T-cell (primary cell): ENCODE measurements around the gene NINJ1. TPM values are rescaled to one million over a fixed set of nuclear protein-coding genes. Genes with fewer than 3 reads are reported as not detected.
A peak's percentile ranks its signal among the peaks of the same experiment; 100 is the strongest.

Experiments used
- ATAC-seq, 4 experiments: fragments of 200-7000 bp in 3 of 4; fragments of 150-1000 bp in 1 of 4; cut with Tn5 transposase; replicated peaks in 1 of 4; 1 replicate in 3 of 4; 2 replicates in 1 of 4; pipeline ENCODE4 v1.10.0; 2021; ENCODE audit warnings: moderate library complexity in 3 of 4, mild to moderate bottlenecking in 2 of 4, moderate number of reproducible peaks in 1 of 4
- CTCF ChIA-PET, 2 donors: fragments of 300-600 bp; sonication (Branson Sonifier 250); formaldehyde crosslinking; loops; one replicate each; lab custom pipeline; 2022; ENCODE audit warnings: antibody characterized with exemption in 2 of 2; lab: Charles Lee
- POLR2A ChIA-PET, 2 donors: fragments of 300-600 bp; sonication (Branson Sonifier 250); formaldehyde crosslinking; loops; one replicate each; lab custom pipeline; 2022; ENCODE audit warnings: antibody characterized with exemption in 2 of 2; lab: Charles Lee
- DNase-seq, 35 experiments: peaks; one replicate each; pipeline versions ENCODE4 v3.0.0 to v3.0.0-alpha.2; 2013 to 2023
- H3K27ac ChIP-seq: one replicate; pipeline ENCODE4 v1.5.1; 2013; ENCODE audit warnings: low read length
- H3K27me3 ChIP-seq, 2 experiments: replicated peaks in 1 of 2; 1 replicate in 1 of 2; 2 replicates in 1 of 2; pipeline versions ENCODE4 v1.6.1 to v1.7.0; 2013; ENCODE audit warnings: low read length in 1 of 2, mixed read lengths in 1 of 2; ENCODE audit not compliant: control insufficient read depth in 2 of 2, insufficient read depth in 2 of 2; ENCODE audit errors: extremely low read depth in 1 of 2
- H3K36me3 ChIP-seq, 2 donors: 1 replicate in 1 of 2; 2 replicates in 1 of 2; pipeline versions ENCODE4 v1.6.1 to v1.7.0; 2013; ENCODE audit warnings: low read length in 1 of 2; ENCODE audit not compliant: control insufficient read depth in 2 of 2, insufficient read depth in 1 of 2; ENCODE audit errors: extremely low read depth in 1 of 2
- H3K4me1 ChIP-seq, 2 experiments: 1 replicate in 1 of 2; 2 replicates in 1 of 2; pipeline versions ENCODE4 v1.6.1 to v1.7.0; 2013; ENCODE audit warnings: low read length in 2 of 2, mixed read lengths in 1 of 2; ENCODE audit not compliant: insufficient read depth in 2 of 2, control insufficient read depth in 1 of 2; ENCODE audit errors: extremely low read depth in 1 of 2
- H3K4me3 ChIP-seq, 2 donors: 1 replicate in 1 of 2; 2 replicates in 1 of 2; pipeline versions ENCODE4 v1.5.1 to v1.7.0; 2013; ENCODE audit warnings: mild to moderate bottlenecking in 2 of 2, low read length in 1 of 2, moderate library complexity in 1 of 2; ENCODE audit not compliant: control insufficient read depth in 1 of 2; ENCODE audit errors: extremely low read depth in 1 of 2
- H3K9me3 ChIP-seq: 2 replicates; pipeline ENCODE4 v1.7.0; 2013
- H3K27ac Mint-ChIP-seq, 2 donors: one replicate each; pipeline ENCODE4 v1.8.0; 2020 to 2021; ENCODE audit warnings: mild to moderate bottlenecking in 2 of 2, mixed read lengths in 2 of 2
- H3K27me3 Mint-ChIP-seq, 2 donors: one replicate each; pipeline ENCODE4 v1.8.0; 2021 to 2022; ENCODE audit warnings: mixed read lengths in 2 of 2
- H3K36me3 Mint-ChIP-seq: one replicate; pipeline ENCODE4 v1.8.0; 2021; ENCODE audit warnings: mixed read lengths
- H3K4me1 Mint-ChIP-seq, 3 donors: one replicate each; pipeline ENCODE4 v1.8.0; 2020 to 2022; ENCODE audit warnings: mixed read lengths in 3 of 3, mild to moderate bottlenecking in 1 of 3
- H3K4me3 Mint-ChIP-seq, 3 donors: one replicate each; pipeline ENCODE4 v1.8.0; 2020 to 2022; ENCODE audit warnings: mild to moderate bottlenecking in 3 of 3, mixed read lengths in 3 of 3, moderate library complexity in 3 of 3
- H3K9me3 Mint-ChIP-seq, 3 donors: one replicate each; pipeline ENCODE4 v1.8.0; 2020 to 2022; ENCODE audit warnings: mixed read lengths in 3 of 3
- WGBS: methylation state at CpG from one replicate; pipeline ENCODE4 v1.1.5; 2013; ENCODE audit warnings: missing lambda C conversion rate; ENCODE audit not compliant: insufficient coverage; 5-methylcytosine and 5-hydroxymethylcytosine counted together
- total RNA-seq, 35 experiments: library from RNA in 6 of 35; stranded (reverse) in 6 of 35; fragments of 120-200 nt in 1 of 35; gene quantifications; one replicate each; pipeline versions ENCODE4 v1.2.1 to v1.2.4 and lab custom pipeline; 2013 to 2026

NINJ1 gene
- total RNA-seq, 5 donors from 2014 or later (not counting 1 experiment from before 2014, with no cell fraction given) = 29.2 to 110 (median 32.0) TPM

- no peak overlapping the region for H3K27ac Mint-ChIP-seq
- DNase-seq (peak in 2 of 35 experiments; percentile 0 to 1), ATAC-seq (no peak)
- H3K36me3 Mint-ChIP-seq = peaks cover 16% of the 10 kb centered on the region
- 95% methylated on average over 10 of the region's 11 CpGs for WGBS
- peaks cover 12 to 17% of the 10 kb centered on the region in 2 donors for H3K36me3 ChIP-seq
- ChIA-PET CTCF (interaction anchor here in 1 of 2 donors (0.6 kb wide), 1 partner anchor 12 kb away, joined by 6 read pairs; no protein-coding TSS in a partner anchor), POLR2A (interaction anchor here in 1 of 2 donors (0.6 kb wide), 2 partner anchors 76 to 162 kb away, joined by 3 read pairs; no protein-coding TSS in a partner anchor)
- H3K4me1 ChIP-seq = peaks cover 2 to 41% of the 10 kb centered on the region in 2 experiments
- H3K4me1 Mint-ChIP-seq = peaks cover 30 to 48% (median 38%) of the 10 kb centered on the region in 3 donors
- no peaks in the 10 kb centered on the region for H3K9me3 ChIP-seq
- no peak overlapping the region for H3K27ac ChIP-seq
- H3K27me3 ChIP-seq = no peaks in the 10 kb centered on the region
- H3K27me3 Mint-ChIP-seq = no peaks in the 10 kb centered on the region
- H3K4me3 Mint-ChIP-seq = peak overlapping the region in 1 of 3 donors; percentile 0
- no peak overlapping the region for H3K4me3 ChIP-seq
- no peaks in the 10 kb centered on the region for H3K9me3 Mint-ChIP-seq
Measured at GRCh38 chr9:93120846-93121315, 13.2 kb downstream of the NINJ1 start.

- CTCF ChIA-PET = interaction anchor here in 1 of 2 donors (0.8 kb wide), 1 partner anchor 11 kb away, joined by 4 read pairs; no protein-coding TSS in a partner anchor
- Mint-ChIP-seq H3K27me3 (no peaks in the 10 kb centered on the region), H3K4me3 (peak overlapping the region in 1 of 3 donors; percentile 0), H3K9me3 (no peaks in the 10 kb centered on the region), H3K27ac (peak overlapping the region; percentile 72 to 86), H3K36me3 (peaks cover 16% of the 10 kb centered on the region), H3K4me1 (peaks cover 23 to 45% (median 32%) of the 10 kb centered on the region in 3 donors)
- Histone ChIP-seq H3K4me3 (no peak overlapping the region), H3K27me3 (no peaks in the 10 kb centered on the region), H3K27ac (peak overlapping the region; percentile 54), H3K36me3 (peaks cover 10 to 14% of the 10 kb centered on the region in 2 donors), H3K9me3 (no peaks in the 10 kb centered on the region), H3K4me1 (peaks cover under 1 to 35% of the 10 kb centered on the region in 2 experiments)
- DNase-seq (peak in 23 of 35 experiments; percentile 26 to 72 (median 46)), ATAC-seq (peak; percentile 41 to 79 (median 72))
- POLR2A ChIA-PET = interaction anchor here in 1 of 2 donors (0.6 kb wide), 1 partner anchor 76 kb away, joined by 3 read pairs; no protein-coding TSS in a partner anchor
- WGBS = 56% methylated on average over 19 of the region's 23 CpGs
Measured at GRCh38 chr9:93119953-93120845, 13.9 kb downstream of the NINJ1 start.

GRCh38 chr9:93119703-93119952, 14.4 kb downstream of the NINJ1 start:
- ChIA-PET CTCF (interaction anchor here in 1 of 2 donors (0.8 kb wide), 1 partner anchor 11 kb away, joined by 4 read pairs; no protein-coding TSS in a partner anchor), POLR2A (no interaction called here)
- no peaks in the 10 kb centered on the region for H3K9me3 ChIP-seq
- Mint-ChIP-seq H3K27ac (peak overlapping the region; percentile 72 to 86), H3K27me3 (no peaks in the 10 kb centered on the region), H3K9me3 (no peaks in the 10 kb centered on the region), H3K4me3 (peak overlapping the region in 1 of 3 donors; percentile 0), H3K36me3 (peaks cover 16% of the 10 kb centered on the region), H3K4me1 (peaks cover 25 to 49% (median 33%) of the 10 kb centered on the region in 3 donors)
- H3K27ac ChIP-seq = peak overlapping the region; percentile 54
- ATAC-seq (peak in 2 of 4 experiments; percentile 0 to 7), DNase-seq (no peak)
- peaks cover 8 to 11% of the 10 kb centered on the region in 2 donors for H3K36me3 ChIP-seq
- 83% methylated on average over 5 of the region's 5 CpGs for WGBS
- H3K4me3 ChIP-seq = no peak overlapping the region
- peaks cover 0 to 35% of the 10 kb centered on the region in 2 experiments for H3K4me1 ChIP-seq
- H3K27me3 ChIP-seq = no peaks in the 10 kb centered on the region

- H3K9me3 ChIP-seq = no peaks in the 10 kb centered on the region
- ChIA-PET CTCF (interaction anchor here (1.0 to 1.5 kb wide), 2 partner anchors 10 kb away, joined by 3 to 4 read pairs; no protein-coding TSS in a partner anchor), POLR2A (no interaction called here)
- peaks cover 8 to 10% of the 10 kb centered on the region in 2 donors for H3K36me3 ChIP-seq
- DNase-seq (peak in 1 of 35 experiments; percentile 2), ATAC-seq (no peak)
- no peaks in the 10 kb centered on the region for H3K27me3 Mint-ChIP-seq
- peaks cover 24 to 44% (median 32%) of the 10 kb centered on the region in 3 donors for H3K4me1 Mint-ChIP-seq
- H3K4me3 ChIP-seq = no peak overlapping the region
- WGBS = 95% methylated on average over 11 of the region's 12 CpGs
- H3K4me1 ChIP-seq = peaks cover 0 to 33% of the 10 kb centered on the region in 2 experiments
- H3K27me3 ChIP-seq = no peaks in the 10 kb centered on the region
- H3K4me3 Mint-ChIP-seq = peak overlapping the region in 1 of 3 donors; percentile 0
- peak overlapping the region; percentile 54 for H3K27ac ChIP-seq
- H3K27ac Mint-ChIP-seq = peak overlapping the region; percentile 72 to 86
- peaks cover 15% of the 10 kb centered on the region for H3K36me3 Mint-ChIP-seq
- no peaks in the 10 kb centered on the region for H3K9me3 Mint-ChIP-seq
Measured at GRCh38 chr9:93118863-93119702, 15.0 kb downstream of the NINJ1 start.

- no peaks in the 10 kb centered on the region for H3K27me3 Mint-ChIP-seq
- H3K36me3 Mint-ChIP-seq = peaks cover 11% of the 10 kb centered on the region
- ChIA-PET POLR2A (interaction anchor here in 1 of 2 donors (0.6 kb wide), 1 partner anchor 51 kb away, joined by 3 read pairs; no protein-coding TSS in a partner anchor), CTCF (interaction anchor here (1.0 to 1.5 kb wide), 2 partner anchors 9 kb away, joined by 3 to 4 read pairs; no protein-coding TSS in a partner anchor)
- peaks cover 21 to 38% (median 27%) of the 10 kb centered on the region in 3 donors for H3K4me1 Mint-ChIP-seq
- no peak for DNase-seq
- H3K4me3 ChIP-seq = no peak overlapping the region
- no peaks in the 10 kb centered on the region for H3K27me3 ChIP-seq
- 97% methylated on average over 6 of the region's 12 CpGs for WGBS
- peaks cover 5 to 15% of the 10 kb centered on the region in 2 donors for H3K36me3 ChIP-seq
- peak overlapping the region; percentile 4 to 43 for H3K27ac Mint-ChIP-seq
- peaks cover 0 to 26% of the 10 kb centered on the region in 2 experiments for H3K4me1 ChIP-seq
- ATAC-seq = no peak
- H3K9me3 ChIP-seq = no peaks in the 10 kb centered on the region
- H3K27ac ChIP-seq = no peak overlapping the region
- H3K4me3 Mint-ChIP-seq = peak overlapping the region in 1 of 3 donors; percentile 0
- H3K9me3 Mint-ChIP-seq = no peaks in the 10 kb centered on the region
Measured at GRCh38 chr9:93117924-93118862, 15.9 kb downstream of the NINJ1 start.
